Endothelial cell of umbilical vein (primary cell): ENCODE results near the gene CRELD1.
"Not testable (repeated sequence)": the region's sequence is repeated elsewhere in the genome, so short reads cannot be mapped to it uniquely, and the experiment has no call there.

Source experiments
- POLR2A ChIP-seq: IDR thresholded peaks from 2 replicates; pipeline ENCODE4 v1.6.1; 2012; ENCODE audit warnings: low read depth, mild to moderate bottlenecking, control low read depth, low read length
- TF ChIP-seq, protein P1 (sequence below), 2 donors: IDR thresholded peaks; 1 replicate in 1 of 2; 2 replicates in 1 of 2; pipeline ENCODE4 v1.5.1; 2011; ENCODE audit warnings: low read length in 2 of 2, mild to moderate bottlenecking in 2 of 2, moderate library complexity in 2 of 2, control low read depth in 1 of 2, inconsistent platforms in 1 of 2, low read depth in 1 of 2; ENCODE audit not compliant: insufficient read depth in 1 of 2; ENCODE audit errors: extremely low read depth in 1 of 2

DNA sequence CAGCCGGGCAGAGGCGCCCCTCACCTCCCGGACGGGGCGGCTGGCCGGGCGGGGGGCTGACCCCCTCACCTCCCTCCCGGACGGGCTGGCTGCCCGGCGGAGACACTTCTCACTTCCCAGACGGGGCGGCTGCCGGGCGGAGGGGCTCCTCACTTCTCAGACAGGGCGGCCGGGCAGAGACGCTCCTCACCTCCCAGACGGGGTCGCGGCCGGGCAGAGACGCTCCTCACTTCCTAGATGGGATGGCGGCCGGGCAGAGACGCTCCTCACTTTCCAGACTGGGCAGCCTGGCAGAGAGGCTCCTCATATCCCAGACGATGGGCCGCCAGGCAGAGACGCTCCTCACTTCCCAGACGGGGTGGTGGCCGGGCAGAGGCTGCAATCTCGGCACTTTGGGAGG is 6.3 kb downstream of the CRELD1 start:
- TF ChIP-seq, protein P1, sequence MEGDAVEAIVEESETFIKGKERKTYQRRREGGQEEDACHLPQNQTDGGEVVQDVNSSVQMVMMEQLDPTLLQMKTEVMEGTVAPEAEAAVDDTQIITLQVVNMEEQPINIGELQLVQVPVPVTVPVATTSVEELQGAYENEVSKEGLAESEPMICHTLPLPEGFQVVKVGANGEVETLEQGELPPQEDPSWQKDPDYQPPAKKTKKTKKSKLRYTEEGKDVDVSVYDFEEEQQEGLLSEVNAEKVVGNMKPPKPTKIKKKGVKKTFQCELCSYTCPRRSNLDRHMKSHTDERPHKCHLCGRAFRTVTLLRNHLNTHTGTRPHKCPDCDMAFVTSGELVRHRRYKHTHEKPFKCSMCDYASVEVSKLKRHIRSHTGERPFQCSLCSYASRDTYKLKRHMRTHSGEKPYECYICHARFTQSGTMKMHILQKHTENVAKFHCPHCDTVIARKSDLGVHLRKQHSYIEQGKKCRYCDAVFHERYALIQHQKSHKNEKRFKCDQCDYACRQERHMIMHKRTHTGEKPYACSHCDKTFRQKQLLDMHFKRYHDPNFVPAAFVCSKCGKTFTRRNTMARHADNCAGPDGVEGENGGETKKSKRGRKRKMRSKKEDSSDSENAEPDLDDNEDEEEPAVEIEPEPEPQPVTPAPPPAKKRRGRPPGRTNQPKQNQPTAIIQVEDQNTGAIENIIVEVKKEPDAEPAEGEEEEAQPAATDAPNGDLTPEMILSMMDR (IDR thresholded peaks at IDR 0.05; ENCODE audit: extremely low read depth in 1 of 2, insufficient read depth in 1 of 2, low read depth in 1 of 2, low read length in 2 of 2) = not testable (repeated sequence)
- not testable (repeated sequence) for TF ChIP-seq POLR2A
